ENCODE data around the gene ANXA2R.
"Not testable (repeated sequence)": the region's sequence is repeated elsewhere in the genome, so short reads cannot be mapped to it uniquely, and the experiment has no call there.

DNA sequence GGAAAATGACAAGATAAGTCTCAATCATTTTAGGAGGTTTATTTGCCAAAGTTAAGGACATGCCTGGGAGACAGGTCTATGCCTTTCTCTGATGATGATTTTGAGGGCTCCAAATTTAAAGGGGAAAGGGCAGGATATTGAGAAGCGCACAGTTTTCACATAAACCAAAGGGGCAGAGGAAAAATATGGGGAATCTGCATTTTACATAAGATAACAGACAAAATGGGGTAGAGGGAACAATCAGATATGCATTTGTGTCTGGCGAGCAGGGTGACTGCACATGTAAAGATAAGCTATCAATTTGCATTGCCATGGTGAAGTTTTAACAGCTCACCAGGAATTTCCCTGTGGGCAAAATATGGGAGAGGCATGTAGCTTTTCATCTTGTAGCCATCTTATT, 41.2 kb upstream of the ANXA2R start:
- TF ChIP-seq EP300, POLR2A (IDR thresholded peaks at IDR 0.05): not testable (repeated sequence)
- TF ChIP-seq, protein P1, sequence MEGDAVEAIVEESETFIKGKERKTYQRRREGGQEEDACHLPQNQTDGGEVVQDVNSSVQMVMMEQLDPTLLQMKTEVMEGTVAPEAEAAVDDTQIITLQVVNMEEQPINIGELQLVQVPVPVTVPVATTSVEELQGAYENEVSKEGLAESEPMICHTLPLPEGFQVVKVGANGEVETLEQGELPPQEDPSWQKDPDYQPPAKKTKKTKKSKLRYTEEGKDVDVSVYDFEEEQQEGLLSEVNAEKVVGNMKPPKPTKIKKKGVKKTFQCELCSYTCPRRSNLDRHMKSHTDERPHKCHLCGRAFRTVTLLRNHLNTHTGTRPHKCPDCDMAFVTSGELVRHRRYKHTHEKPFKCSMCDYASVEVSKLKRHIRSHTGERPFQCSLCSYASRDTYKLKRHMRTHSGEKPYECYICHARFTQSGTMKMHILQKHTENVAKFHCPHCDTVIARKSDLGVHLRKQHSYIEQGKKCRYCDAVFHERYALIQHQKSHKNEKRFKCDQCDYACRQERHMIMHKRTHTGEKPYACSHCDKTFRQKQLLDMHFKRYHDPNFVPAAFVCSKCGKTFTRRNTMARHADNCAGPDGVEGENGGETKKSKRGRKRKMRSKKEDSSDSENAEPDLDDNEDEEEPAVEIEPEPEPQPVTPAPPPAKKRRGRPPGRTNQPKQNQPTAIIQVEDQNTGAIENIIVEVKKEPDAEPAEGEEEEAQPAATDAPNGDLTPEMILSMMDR (IDR thresholded peaks at IDR 0.05), result not testable (repeated sequence)

Measured in ovary (tissue), 3 donors.